Gastroesophageal sphincter (tissue), 3 donors: ENCODE results near the gene TST.

ENCODE experiments used
- POLR2A ChIP-seq, 2 donors: fragments of 450-650 bp; IDR thresholded peaks; one replicate each; pipeline ENCODE4 v1.6.1; 2017; ENCODE audit warnings: antibody characterized with exemption in 2 of 2, mild to moderate bottlenecking in 2 of 2, moderate library complexity in 1 of 2
- POLR2AphosphoS5 ChIP-seq: sonication (generic); formaldehyde crosslinking; IDR thresholded peaks from one replicate; pipeline ENCODE4 v1.6.1; 2017; ENCODE audit warnings: antibody characterized with exemption
- TF ChIP-seq, protein P1 (sequence below), 4 experiments: fragments of 200-600 bp in 2 of 4; fragments of 450-650 bp in 2 of 4; sonication (generic) in 1 of 4; IDR thresholded peaks; one replicate each; pipeline ENCODE4 v1.5.1; 2017 to 2019; ENCODE audit warnings: antibody characterized with exemption in 4 of 4, mild to moderate bottlenecking in 2 of 4, moderate library complexity in 2 of 4

DNA sequence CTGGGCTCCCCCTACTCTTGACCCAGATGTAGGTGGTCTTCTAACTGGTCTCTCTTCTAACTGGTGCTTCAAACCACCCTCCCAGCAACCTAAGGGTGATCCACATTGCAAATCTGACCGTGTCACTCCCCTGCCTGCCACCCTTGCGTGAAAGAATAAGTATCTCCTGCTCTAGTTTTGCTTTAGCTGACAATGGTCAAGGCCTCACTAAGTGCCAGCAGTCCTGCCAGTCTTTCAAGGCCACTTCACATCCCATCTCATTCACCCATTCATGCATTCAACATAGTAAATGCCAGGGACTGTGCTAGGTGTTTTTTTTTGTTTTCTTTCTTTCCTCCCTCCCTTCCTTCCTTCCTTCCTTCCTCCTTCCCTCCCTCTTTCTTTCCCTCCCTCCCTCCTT is 30.0 kb upstream of the TST start:
- TF ChIP-seq POLR2AphosphoS5 (no peak), POLR2A (IDR thresholded peaks at IDR 0.05) (no peak)
- TF ChIP-seq, protein P1, sequence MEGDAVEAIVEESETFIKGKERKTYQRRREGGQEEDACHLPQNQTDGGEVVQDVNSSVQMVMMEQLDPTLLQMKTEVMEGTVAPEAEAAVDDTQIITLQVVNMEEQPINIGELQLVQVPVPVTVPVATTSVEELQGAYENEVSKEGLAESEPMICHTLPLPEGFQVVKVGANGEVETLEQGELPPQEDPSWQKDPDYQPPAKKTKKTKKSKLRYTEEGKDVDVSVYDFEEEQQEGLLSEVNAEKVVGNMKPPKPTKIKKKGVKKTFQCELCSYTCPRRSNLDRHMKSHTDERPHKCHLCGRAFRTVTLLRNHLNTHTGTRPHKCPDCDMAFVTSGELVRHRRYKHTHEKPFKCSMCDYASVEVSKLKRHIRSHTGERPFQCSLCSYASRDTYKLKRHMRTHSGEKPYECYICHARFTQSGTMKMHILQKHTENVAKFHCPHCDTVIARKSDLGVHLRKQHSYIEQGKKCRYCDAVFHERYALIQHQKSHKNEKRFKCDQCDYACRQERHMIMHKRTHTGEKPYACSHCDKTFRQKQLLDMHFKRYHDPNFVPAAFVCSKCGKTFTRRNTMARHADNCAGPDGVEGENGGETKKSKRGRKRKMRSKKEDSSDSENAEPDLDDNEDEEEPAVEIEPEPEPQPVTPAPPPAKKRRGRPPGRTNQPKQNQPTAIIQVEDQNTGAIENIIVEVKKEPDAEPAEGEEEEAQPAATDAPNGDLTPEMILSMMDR (IDR thresholded peaks at IDR 0.05) = no peak
